HG02588 (cell line): ENCODE measurements around the gene USP27X.

Source experiments
- ATAC-seq: cut with Tn5 transposase; IDR thresholded peaks from one replicate; pipeline ENCODE4 v1.9.1; 2021; ENCODE audit warnings: mild to moderate bottlenecking, moderate library complexity; ENCODE audit not compliant: unreplicated experiment

The USP27X gene

DNA sequence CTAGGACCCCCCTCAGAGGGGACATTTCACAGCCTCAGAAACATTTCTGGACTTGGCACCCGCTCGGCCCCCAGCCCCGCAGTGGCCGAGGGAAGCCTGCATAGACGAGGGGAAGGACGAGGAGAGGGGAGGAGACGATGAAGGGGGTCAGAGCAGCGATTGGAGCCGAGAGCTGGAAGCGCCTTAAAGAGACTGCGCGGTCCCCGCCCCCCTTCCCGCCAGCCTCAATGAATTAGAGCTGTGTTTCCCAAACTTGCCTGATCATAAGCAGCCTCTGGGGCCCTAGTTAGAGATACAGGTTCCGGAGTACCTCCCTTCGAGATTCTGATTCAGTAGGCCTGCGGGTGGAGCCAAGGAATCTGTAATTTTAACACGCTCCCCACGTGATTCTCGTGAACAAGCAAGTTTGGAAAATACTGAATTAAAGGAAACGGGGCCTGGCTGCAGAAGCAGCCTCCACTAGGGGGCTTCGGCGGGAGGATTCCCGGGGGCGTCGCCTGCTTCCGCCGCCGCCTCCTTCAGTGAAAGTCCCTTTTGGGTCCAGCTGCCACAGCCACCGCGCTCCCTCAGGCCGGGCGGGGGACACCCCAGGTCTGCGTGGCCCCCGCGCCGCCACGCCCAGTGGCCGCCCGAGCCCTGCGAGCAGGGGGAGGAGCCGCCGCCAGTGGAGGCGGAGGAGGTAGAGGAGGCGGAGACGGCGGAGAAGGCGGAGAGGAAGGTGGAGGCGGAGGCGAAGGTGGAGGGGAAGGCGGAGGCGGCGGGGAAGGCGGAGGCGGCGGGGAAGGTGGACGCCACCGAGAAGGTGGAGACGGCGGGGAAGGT lies at the start of gene USP27X:
USP27X (plus strand) TSS at position 651 of the 822 bp plus-strand sequence. CDS start 824 bp downstream, outside the sequence.
- ATAC-seq: peak; percentile 96

DNA sequence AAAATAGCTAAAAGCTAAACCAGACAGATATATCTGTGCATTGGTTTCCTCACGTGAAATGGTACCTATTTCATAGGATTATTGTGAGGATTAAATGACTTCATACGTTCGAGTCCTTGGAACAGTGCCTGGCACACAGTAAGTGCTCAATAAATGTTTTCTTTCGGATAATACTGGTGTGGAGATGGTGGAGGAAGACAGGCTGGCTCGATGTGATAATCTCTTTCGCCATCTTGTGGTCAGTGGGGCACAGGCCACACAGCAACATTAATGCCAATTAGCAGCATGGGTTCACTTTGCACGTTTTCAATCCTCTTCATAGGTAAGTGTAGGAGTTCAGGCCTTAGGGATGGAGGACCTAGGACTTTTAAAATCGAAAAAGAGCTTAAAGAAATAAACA lies 40.9 kb upstream of the USP27X start:
- peak; percentile 68 for ATAC-seq

DNA sequence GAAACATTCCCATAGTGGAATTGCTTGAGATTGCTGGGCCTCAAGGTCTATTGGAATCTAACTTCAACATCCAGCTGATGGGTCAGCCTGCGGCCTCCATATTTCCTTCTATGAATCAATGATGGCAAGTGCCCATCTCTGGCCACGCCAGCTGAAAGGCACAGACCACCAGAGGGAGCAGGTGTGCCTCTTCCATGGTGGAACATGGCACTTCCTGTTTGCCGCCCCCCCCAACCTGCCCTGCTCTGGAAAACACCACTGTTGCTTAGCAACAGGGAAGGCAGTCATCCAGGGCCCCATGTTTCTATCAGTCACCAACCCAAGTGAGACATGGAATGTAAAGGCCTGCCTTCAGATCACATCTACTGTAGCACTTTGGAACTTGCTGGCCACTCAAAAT lies 38.6 kb upstream of the USP27X start:
- ATAC-seq: peak; percentile 51

- no peak for ATAC-seq
Observed at GRCh38 chrX:49842621-49843020, 36.7 kb upstream of the USP27X start.

DNA sequence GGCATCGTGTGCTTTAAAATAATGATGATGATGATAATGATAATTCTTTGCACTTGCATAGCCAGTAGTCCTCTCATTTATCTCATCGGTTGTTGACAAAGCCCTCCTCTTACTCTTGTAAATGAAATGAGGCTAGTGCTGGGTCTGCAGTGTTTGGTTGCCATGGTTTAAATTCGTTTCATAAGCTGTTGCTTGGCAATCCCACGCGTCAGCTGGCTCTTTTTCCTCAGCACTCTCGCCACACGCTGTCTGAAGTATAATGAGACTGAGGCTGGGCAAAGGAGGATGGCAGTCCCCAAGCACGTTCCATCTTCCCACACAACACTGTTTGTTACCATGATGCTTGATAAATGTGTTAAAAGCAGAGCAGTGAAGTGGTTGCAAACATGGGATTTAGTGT lies 34.7 kb upstream of the USP27X start:
- no peak for ATAC-seq

- no peak for ATAC-seq
Observed at GRCh38 chrX:49845701-49846403, 33.4 kb upstream of the USP27X start.

GRCh38 chrX:49846522-49846921 lies 32.8 kb upstream of the USP27X start:
- ATAC-seq: no peak

- no peak for ATAC-seq
Observed at GRCh38 chrX:49848275-49848674, 31.0 kb upstream of the USP27X start.

GRCh38 chrX:49850028-49850427 lies 29.3 kb upstream of the USP27X start:
- no peak for ATAC-seq

DNA sequence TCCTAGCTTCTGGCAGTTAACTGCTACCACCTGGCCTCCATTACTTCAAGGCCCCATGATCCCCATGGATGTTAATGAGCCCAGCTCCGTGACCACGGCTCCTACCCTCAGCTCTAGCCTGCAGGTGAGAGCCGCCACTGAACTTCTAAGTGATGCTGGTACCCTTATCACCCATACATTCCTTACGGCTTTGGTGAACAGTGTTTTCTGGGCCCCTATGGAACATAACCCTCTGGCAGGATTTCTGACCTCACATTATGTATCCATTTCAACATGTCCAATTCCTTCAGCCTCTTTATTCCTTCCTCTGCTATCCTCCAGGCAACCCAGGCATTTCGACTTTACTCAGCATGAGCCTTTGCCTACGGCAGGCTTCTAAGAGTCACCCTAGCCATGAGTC lies 25.6 kb upstream of the USP27X start:
- no peak for ATAC-seq

GRCh38 chrX:49856819-49857218 lies 22.5 kb upstream of the USP27X start:
- no peak for ATAC-seq

DNA sequence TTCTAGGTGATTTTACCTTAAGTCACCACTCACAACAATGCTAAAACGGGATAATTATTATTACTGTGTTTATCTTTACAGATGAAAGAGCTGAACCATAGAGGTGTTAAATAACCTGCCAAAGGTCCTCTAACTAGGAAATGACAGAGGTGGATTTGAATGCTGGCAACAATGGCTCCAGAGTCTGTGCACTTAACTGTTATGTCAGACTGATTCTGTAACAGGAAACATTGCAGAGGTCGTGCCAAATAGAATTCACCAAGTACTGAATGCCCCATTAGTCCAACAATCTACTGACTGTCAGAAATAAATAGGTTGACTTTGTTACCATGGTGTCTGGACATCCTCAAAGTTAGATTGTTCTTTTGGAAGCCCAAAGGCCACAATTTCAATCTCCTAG lies 20.9 kb upstream of the USP27X start:
- no peak for ATAC-seq

- no peak for ATAC-seq
Observed at GRCh38 chrX:49859491-49859890, 19.8 kb upstream of the USP27X start.

DNA sequence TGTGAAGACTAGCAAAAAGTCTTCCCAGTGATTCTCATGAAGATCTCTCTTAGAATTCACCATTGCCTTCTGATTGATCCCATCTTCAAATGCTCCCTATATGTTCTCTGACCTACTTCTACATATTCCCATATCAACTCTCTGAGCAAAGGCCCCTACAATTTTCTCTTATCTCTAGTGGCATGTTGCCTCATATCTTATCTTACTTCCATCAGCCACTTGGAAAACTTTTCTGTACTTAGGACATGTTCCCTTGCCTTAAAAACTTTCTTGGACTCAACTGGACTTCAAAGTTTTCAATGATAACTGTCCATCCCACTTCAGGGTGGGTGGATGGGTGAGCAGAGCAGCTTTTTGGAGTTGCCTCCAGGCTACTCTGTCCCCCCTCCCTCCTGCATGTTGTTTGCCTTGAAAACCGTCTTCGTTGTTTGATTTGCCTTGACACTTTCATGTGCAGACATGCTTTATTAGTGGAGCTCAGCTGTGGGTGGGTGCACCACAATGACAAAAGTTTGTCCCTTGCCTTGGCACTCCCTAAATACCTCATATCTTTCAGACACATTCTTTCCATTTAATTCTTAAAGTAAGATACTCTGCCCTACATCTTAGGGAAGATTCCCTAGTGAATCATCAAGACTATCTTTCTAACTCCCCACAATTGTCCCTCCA lies 18.3 kb upstream of the USP27X start:
- no peak for ATAC-seq

DNA sequence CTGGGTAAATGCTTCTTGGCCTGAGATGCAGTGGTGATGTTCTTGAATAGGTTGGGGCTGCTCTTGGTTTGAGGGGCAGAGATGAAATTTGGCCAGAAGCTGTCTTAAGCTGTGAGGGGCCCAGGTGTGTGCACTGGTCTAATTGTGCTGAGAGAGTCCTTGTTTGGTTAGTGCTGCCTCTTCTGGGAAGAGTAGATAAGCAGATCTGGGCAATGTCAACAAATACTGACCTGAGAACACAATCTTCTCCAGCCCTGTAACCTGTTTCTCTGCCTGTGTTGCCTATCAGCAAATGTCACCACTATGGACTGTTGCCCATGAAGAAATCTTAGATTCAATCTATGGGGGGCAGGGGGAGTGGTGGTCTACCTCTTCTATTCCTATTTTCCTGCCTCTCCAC lies 17.2 kb upstream of the USP27X start:
- no peak for ATAC-seq

GRCh38 chrX:49868739-49869138 lies 10.5 kb upstream of the USP27X start:
- no peak for ATAC-seq

DNA sequence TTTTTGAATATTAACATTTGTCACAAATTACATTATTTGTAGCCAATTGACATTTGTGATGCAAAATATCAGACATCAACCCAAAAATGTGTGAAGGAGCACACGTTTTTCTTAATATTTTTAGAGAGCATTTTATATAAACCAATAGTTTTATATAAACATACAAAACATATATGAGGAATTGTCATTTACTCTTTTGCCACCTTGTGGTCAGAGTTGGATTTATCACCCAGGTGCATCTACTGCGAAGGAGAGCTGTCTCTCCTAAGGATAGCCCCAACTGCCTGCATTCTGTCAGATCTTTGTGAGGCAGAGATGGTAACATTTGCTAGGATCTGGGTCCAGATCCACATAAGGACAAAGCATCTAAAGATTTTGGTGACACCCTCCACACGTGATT lies 2.5 kb upstream of the USP27X start:
- no peak for ATAC-seq

- ATAC-seq: no peak
Observed at GRCh38 chrX:49877397-49878101, 1.7 kb upstream of the USP27X start.

- no peak for ATAC-seq
Observed at GRCh38 chrX:49878128-49878833, 1.0 kb upstream of the USP27X start.

DNA sequence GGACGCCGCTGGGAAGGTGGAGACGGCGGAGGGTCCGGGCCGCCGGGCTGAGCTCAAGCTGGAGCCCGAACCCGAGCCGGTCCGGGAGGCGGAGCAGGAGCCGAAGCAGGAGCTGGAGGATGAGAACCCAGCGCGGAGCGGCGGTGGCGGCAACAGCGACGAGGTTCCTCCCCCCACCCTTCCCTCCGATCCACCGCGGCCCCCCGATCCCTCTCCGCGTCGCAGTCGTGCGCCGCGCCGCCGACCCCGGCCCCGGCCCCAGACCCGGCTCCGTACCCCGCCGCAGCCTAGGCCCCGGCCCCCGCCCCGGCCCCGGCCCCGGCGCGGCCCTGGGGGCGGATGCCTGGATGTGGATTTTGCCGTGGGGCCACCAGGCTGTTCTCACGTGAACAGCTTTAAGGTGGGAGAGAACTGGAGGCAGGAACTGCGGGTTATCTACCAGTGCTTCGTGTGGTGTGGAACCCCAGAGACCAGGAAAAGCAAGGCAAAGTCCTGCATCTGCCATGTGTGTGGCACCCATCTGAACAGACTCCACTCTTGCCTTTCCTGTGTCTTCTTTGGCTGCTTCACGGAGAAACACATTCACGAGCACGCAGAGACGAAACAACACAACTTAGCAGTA lies 483 bp downstream of the USP27X start:
- peak; percentile 21 for ATAC-seq
